ENCODE data around the gene HSPD1. TPM values are rescaled to one million over a fixed set of nuclear protein-coding genes. Genes with fewer than 3 reads are reported as not detected.

The HSPD1 gene
- polyA plus RNA-seq, 2 of the 4 experiments (the other 2 are of a cell fraction): 790 to 882 TPM

DNA sequence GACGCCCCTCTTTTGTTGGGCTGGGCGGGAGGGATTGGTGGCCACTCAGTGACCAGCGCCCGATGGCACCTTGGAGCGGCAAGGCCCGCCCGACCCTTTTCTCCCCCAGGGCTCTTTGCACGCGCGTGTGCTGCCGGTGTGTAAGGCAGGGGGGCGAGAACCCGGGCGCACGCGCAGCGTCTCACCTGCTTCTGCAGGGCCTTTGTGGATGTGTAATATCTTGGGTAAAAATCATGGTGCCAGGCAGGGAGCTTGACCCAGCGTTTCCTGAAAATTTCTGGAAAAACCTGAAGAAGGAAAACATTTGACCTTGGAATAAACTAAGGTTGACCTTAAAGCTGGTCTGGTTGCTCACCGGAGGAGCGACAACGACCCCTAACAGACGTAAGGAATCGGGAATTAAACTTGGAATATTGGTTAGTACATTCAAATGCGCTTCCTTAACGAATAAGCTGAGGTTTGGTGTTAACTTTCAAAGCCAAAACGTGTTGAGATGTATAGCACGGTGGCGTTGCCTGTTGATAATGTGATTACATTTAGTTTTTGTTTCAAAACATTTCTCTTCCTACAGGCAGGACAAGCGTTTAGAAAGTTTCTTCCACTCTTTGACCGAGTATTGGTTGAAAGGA is 977 bp upstream of the HSPD1 start:
- ChIA-PET POLR2A (interaction anchor here (0.6 to 3.7 kb wide), 14 partner anchors 11 to 863 kb away, joined by 3 to 57 read pairs (median 7); partner anchors contain the start of genes COQ10B, MARS2, MOB4 and SF3B1), CTCF (interaction anchor here (1.2 kb wide), 1 partner anchor 13 kb away, joined by 3 read pairs; no protein-coding TSS in a partner anchor)
- Histone ChIP-seq H3K4me3 (peak overlapping the region; percentile 86), H3K4me2 (peak overlapping the region; percentile 78), H3K4me1 (peaks cover 41% of the 10 kb centered on the region), H3K27ac (peak overlapping the region; percentile 87 to 99), H3K9me3 (no peaks in the 10 kb centered on the region)
- DNase-seq (ENCODE audit: low read depth in 1 of 2, low spot score in 1 of 2) (no peak), FAIRE-seq (no peak), ATAC-seq (no peak; a peak in 1 of 6 replicates)
- WGBS (ENCODE audit: missing lambda C conversion rate): 3% methylated on average over 24 of the region's 30 CpGs
- TF ChIP-seq, protein P1, sequence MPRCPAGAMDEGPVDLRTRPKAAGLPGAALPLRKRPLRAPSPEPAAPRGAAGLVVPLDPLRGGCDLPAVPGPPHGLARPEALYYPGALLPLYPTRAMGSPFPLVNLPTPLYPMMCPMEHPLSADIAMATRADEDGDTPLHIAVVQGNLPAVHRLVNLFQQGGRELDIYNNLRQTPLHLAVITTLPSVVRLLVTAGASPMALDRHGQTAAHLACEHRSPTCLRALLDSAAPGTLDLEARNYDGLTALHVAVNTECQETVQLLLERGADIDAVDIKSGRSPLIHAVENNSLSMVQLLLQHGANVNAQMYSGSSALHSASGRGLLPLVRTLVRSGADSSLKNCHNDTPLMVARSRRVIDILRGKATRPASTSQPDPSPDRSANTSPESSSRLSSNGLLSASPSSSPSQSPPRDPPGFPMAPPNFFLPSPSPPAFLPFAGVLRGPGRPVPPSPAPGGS (IDR thresholded peaks at IDR 0.05): 0 out of 3 replicates have a peak, but pooled peaks have one; percentile 0
- TF ChIP-seq KDM5A (IDR thresholded peaks at IDR 0.05) (0 out of 2 replicates have a peak, but pooled peaks have one; percentile 27), PHF8 (IDR thresholded peaks at IDR 0.05; ENCODE audit: borderline replicate concordance, low read depth) (peak; percentile 19; the same call in 1 of the 2 replicates), BHLHE40 (IDR thresholded peaks at IDR 0.05; ENCODE audit: low read depth, low read length) (no peak), POLR2A (IDR thresholded peaks at IDR 0.05; ENCODE audit: low read length) (no peak)

DNA sequence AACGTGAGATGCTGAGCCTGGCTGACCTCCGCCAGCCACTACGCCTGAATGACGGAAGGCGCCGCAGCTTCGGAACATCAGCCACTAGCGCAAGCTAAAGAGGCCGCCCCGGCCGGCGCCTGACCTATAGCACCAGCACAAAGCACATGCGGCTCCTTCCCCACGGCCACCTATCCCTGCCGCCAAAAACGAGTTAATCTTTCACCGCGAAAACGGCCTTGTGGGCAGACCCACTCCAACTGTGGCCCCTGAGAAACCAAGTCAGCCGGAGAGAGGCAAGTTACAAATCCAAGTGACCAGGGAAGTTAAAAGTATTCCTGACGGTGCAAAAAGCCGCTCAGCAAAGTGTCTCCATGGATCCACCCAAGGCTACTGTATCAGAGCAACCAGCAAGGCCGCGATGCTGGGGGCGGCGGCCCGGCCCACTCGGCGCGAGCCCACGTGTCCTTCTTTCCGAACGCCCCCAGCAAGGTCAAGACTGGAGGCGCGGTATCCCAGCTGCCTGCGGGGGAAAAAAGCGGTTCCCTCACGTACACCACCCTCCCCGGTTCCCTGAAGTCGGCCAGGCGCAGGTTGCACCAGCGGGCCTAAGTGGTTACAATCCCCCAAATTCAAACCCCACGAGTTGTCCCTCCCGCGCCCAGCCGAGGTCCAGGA is 575 bp downstream of the HSPD1 start:
- peaks cover 53% of the 10 kb centered on the region for H3K4me1 ChIP-seq
- peak overlapping the region; percentile 74 for H3K4me3 ChIP-seq
- no peak for TF ChIP-seq MAZ (IDR thresholded peaks at IDR 0.05; ENCODE audit: borderline replicate concordance, low read depth, low read length)
- TF ChIP-seq MYC (IDR thresholded peaks at IDR 0.05; ENCODE audit: borderline replicate concordance, low read length): 0 out of 2 replicates have a peak, but pooled peaks have one; percentile 24
- TF ChIP-seq ATOH8 (CRISPR knock-in tag; IDR thresholded peaks at IDR 0.05; ENCODE audit: low read depth): no peak
- TF ChIP-seq, protein P2, sequence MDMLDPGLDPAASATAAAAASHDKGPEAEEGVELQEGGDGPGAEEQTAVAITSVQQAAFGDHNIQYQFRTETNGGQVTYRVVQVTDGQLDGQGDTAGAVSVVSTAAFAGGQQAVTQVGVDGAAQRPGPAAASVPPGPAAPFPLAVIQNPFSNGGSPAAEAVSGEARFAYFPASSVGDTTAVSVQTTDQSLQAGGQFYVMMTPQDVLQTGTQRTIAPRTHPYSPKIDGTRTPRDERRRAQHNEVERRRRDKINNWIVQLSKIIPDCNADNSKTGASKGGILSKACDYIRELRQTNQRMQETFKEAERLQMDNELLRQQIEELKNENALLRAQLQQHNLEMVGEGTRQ (IDR thresholded peaks at IDR 0.05): 0 out of 2 replicates have a peak, but pooled peaks have one; percentile 28
- TF ChIP-seq MAFK (IDR thresholded peaks at IDR 0.05; ENCODE audit: partially characterized antibody): peak; percentile 14
- no peak for TF ChIP-seq HDAC2 (IDR thresholded peaks at IDR 0.05)
- TF ChIP-seq POLR2A (IDR thresholded peaks at IDR 0.05; ENCODE audit: low read length): no peak
- peak overlapping the region; percentile 97 for H3K4me2 ChIP-seq
- FAIRE-seq (no peak), DNase-seq (ENCODE audit: low read depth in 1 of 2, low spot score in 1 of 2) (peak in 1 of 2 experiments; percentile 58), ATAC-seq (peak; percentile 41 to 43)
- H3K9me3 ChIP-seq: no peaks in the 10 kb centered on the region
- ChIA-PET POLR2A (interaction anchor here (0.8 to 3.7 kb wide), 11 partner anchors 9 to 280 kb away, joined by 3 to 57 read pairs (median 7); partner anchors contain the start of genes COQ10B, MOB4 and SF3B1), CTCF (interaction anchor here (0.7 to 1.2 kb wide), 2 partner anchors 14 to 45 kb away, joined by 3 read pairs; partner anchors contain the start of gene COQ10B)
- peak overlapping the region; percentile 87 to 99 for H3K27ac ChIP-seq
- WGBS (ENCODE audit: missing lambda C conversion rate): 0% methylated on average over 27 of the region's 46 CpGs

DNA sequence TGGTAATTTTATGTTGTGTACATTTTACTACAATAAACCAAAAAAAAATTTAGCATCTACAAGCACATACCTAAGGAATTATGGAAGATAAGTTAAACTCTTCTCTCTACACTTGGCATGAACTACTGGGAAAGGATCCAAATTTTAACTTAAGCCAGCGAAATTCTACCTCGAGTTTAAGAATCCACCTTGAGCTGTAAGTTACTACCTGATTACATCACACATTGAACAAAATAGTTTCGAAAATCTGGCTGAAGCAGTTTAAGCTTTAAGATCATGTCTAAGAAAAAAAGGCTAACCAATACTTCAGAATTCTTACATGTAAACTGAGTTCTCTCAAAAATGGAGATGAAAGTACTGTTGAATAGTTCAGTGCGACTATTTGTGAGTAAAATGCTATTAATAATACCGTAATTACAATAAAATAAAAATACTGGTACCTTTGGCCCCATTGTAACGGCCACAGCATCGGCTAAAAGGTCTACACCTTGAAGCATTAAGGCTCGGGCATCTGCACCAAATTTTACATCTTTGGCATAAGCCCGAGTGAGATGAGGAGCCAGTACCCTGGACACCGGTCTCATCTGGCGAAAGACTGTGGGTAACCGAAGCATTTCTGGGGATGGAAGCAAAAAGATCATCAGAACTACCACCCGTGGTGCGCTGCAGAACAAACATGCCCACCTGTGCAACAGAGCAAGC is 1.3 kb downstream of the HSPD1 start:
- no peak for DNase-seq (ENCODE audit: low read depth in 1 of 2, low spot score in 1 of 2)
- Histone ChIP-seq H3K27ac (peak overlapping the region; percentile 87 to 99), H3K4me1 (peaks cover 58% of the 10 kb centered on the region), H3K9me3 (no peaks in the 10 kb centered on the region), H3K4me2 (peak overlapping the region; percentile 97), H3K4me3 (peak overlapping the region; percentile 74)
- no peak for FAIRE-seq
- POLR2A ChIA-PET: interaction anchor here (0.6 to 3.7 kb wide), 5 partner anchors 9 to 63 kb away, joined by 3 to 33 read pairs (median 18); partner anchors contain the start of genes COQ10B, MOB4 and SF3B1
- CTCF ChIA-PET: no interaction called here
- 1% methylated on average over 14 of the region's 14 CpGs for WGBS (ENCODE audit: missing lambda C conversion rate)
- ATAC-seq: no peak
- no peak for TF ChIP-seq FOXS1 (CRISPR knock-in tag; IDR thresholded peaks at IDR 0.05)
- TF ChIP-seq MAZ (IDR thresholded peaks at IDR 0.05; ENCODE audit: borderline replicate concordance, low read depth, low read length): no peak
- no peak for TF ChIP-seq POLR2A (IDR thresholded peaks at IDR 0.05; ENCODE audit: low read length)
- no peak for TF ChIP-seq HOXB13 (CRISPR knock-in tag; IDR thresholded peaks at IDR 0.05; ENCODE audit: low read depth)
- TF ChIP-seq KDM5A (IDR thresholded peaks at IDR 0.05): no peak
- TF ChIP-seq EHMT2 (IDR thresholded peaks at IDR 0.05; ENCODE audit: low read depth): no peak
- no peak for TF ChIP-seq CBX8 (IDR thresholded peaks at IDR 0.05)
- no peak for TF ChIP-seq ZSCAN20 (CRISPR knock-in tag; IDR thresholded peaks at IDR 0.05)
- no peak for TF ChIP-seq CTCF (IDR thresholded peaks at IDR 0.05)
- TF ChIP-seq JUN (IDR thresholded peaks at IDR 0.05): no peak
- TF ChIP-seq, protein P1 (IDR thresholded peaks at IDR 0.05): no peak
- TF ChIP-seq ELK1 (IDR thresholded peaks at IDR 0.05; ENCODE audit: low read depth, low read length): no peak
